H1 (cell line): ENCODE data around the gene BAD.

ENCODE experiments used
- CEBPB ChIP-seq: IDR thresholded peaks from 2 replicates; pipeline ENCODE4 v1.6.1; 2012; ENCODE audit warnings: low read depth, low read length
- CTCF ChIP-seq, 3 experiments: IDR thresholded peaks; 1 replicate in 2 of 3; 2 replicates in 1 of 3; pipeline versions ENCODE4 v1.5.1 to v1.6.1; 2011; ENCODE audit warnings: low read length in 3 of 3, mild to moderate bottlenecking in 3 of 3, inconsistent platforms in 2 of 3, low read depth in 1 of 3, moderate library complexity in 1 of 3; ENCODE audit not compliant: insufficient read depth in 1 of 3; ENCODE audit errors: control extremely low read depth in 1 of 3
- NRF1 ChIP-seq: IDR thresholded peaks from 2 replicates; pipeline ENCODE4 v1.6.1; 2011; ENCODE audit warnings: mild to moderate bottlenecking, low read depth, low read length, improper control_type of control experiment
- POLR2A ChIP-seq, 2 experiments: IDR thresholded peaks; 1 replicate in 1 of 2; 2 replicates in 1 of 2; pipeline ENCODE4 v1.6.1; 2011; ENCODE audit warnings: low read depth in 2 of 2, low read length in 2 of 2, mild to moderate bottlenecking in 2 of 2; ENCODE audit errors: control extremely low read depth in 1 of 2
- ZNF274 ChIP-seq: IDR thresholded peaks from 2 replicates; pipeline ENCODE4 v1.7.0; 2012; ENCODE audit warnings: low read length, borderline replicate concordance; ENCODE audit errors: extremely low read depth
- TF ChIP-seq, protein P1 (sequence below): IDR thresholded peaks from 2 replicates; pipeline ENCODE4 v1.6.1; 2012; ENCODE audit warnings: low read length, inconsistent platforms

DNA sequence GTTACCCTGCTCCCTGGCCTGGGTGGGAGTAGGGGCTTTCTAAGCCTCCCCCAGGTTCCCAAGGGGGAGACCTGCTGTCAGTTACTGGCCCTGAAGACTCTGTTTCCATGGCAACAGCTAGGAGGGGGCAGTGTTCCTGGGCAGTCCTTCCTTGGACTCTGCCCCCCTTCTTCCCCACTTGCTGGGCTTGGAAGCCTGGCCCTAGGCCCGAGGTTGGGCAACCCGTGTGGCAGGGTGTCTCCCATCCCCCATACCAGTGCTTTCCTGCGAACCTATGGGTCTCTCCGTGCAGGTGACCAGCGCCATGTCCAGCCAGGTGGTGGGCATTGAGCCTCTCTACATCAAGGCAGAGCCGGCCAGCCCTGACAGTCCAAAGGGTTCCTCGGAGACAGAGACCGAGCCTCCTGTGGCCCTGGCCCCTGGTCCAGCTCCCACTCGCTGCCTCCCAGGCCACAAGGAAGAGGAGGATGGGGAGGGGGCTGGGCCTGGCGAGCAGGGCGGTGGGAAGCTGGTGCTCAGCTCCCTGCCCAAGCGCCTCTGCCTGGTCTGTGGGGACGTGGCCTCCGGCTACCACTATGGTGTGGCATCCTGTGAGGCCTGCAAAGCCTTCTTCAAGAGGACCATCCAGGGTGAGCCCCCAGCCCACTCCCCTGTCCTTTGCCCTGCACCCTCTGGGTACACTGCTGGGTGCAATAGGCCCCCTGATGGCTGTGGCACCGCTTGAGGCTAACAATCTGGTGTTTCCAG is 22.6 kb upstream of the BAD start:
- TF ChIP-seq CEBPB: no peak
- no peak for TF ChIP-seq POLR2A (IDR thresholded peaks at IDR 0.05; ENCODE audit: control extremely low read depth in 1 of 2, low read depth in 2 of 2, low read length in 2 of 2)
- TF ChIP-seq NRF1: no peak
- TF ChIP-seq ZNF274: no peak
- TF ChIP-seq CTCF (IDR thresholded peaks at IDR 0.05; ENCODE audit: control extremely low read depth in 1 of 3, insufficient read depth in 1 of 3, low read depth in 1 of 3, low read length in 3 of 3): no peak
- TF ChIP-seq, protein P1, sequence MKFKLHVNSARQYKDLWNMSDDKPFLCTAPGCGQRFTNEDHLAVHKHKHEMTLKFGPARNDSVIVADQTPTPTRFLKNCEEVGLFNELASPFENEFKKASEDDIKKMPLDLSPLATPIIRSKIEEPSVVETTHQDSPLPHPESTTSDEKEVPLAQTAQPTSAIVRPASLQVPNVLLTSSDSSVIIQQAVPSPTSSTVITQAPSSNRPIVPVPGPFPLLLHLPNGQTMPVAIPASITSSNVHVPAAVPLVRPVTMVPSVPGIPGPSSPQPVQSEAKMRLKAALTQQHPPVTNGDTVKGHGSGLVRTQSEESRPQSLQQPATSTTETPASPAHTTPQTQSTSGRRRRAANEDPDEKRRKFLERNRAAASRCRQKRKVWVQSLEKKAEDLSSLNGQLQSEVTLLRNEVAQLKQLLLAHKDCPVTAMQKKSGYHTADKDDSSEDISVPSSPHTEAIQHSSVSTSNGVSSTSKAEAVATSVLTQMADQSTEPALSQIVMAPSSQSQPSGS: no peak
